Measurements from ENCODE around the gene XRCC1.
A peak's percentile ranks its signal among the peaks of the same experiment; 100 is the strongest.
"Not testable (repeated sequence)": the region's sequence is repeated elsewhere in the genome, so short reads cannot be mapped to it uniquely, and the experiment has no call there.

Gene XRCC1, protein sequence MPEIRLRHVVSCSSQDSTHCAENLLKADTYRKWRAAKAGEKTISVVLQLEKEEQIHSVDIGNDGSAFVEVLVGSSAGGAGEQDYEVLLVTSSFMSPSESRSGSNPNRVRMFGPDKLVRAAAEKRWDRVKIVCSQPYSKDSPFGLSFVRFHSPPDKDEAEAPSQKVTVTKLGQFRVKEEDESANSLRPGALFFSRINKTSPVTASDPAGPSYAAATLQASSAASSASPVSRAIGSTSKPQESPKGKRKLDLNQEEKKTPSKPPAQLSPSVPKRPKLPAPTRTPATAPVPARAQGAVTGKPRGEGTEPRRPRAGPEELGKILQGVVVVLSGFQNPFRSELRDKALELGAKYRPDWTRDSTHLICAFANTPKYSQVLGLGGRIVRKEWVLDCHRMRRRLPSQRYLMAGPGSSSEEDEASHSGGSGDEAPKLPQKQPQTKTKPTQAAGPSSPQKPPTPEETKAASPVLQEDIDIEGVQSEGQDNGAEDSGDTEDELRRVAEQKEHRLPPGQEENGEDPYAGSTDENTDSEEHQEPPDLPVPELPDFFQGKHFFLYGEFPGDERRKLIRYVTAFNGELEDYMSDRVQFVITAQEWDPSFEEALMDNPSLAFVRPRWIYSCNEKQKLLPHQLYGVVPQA

DNA sequence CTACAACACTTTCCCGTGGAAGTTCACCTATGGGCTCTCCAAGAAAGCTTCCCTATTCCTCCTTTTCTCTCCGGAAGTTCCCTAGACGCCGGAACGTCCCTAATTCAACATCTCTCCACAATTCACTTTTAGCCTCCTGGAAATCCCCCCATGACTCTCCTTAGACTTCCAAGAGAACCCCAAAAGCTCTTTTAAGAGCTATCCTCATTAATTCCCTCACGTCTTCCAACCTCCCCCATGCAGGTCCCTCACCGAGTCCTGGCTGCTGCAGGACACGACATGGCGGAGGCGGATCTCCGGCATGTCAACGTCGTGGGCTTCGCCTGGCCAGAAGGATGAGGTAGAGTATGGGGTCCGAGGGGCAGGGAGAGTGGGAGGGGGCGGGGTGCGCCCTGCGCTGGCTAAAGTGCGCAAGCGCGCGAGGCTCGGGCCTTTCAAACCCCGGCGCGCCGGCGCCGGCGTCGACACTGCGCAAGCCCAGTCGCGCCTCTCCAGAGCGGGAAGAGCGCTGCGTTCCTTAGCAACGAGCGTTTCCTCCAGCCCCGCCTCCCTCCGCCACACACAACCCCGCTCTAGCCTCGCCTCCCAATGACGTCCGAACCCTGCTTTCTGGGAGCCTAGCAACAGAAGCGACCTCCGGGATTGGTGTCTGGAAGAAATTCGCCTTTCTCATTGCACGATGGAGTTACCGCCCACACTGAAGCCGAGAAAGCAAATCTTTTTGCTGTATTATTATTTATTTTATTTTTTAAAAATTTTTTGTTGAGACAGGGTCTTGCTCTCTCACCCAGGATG, at the start of gene XRCC1, which contains the start of gene PINLYP:
XRCC1 (minus strand) TSS at position 372 of the 795 bp plus-strand sequence; CDS start at position 303, 69 bp downstream.
PINLYP (plus strand) TSS at position 646 of the 795 bp plus-strand sequence. CDS start 1,391 bp downstream, outside the sequence.
- peak; percentile 99 for DNase-seq

DNA sequence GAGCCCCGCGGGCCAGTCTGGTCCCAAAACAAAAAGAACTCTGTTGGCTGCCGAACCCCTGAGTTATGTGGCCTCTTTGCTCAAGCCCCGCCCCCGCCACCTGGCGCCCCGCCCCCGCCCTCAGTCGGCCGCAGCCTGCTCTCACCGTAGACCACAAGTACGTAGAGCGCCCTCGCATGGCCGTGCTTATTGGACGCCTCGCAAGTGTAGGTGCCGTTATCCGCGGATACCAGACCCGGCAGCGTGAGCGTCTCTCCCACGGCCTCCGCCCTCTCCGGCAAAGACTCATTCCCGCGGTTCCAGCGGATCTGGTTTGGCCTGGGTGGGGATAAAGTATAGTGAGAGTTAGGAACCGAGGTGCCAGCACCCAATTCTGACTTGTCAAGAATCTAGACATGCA, 49.6 kb upstream of the XRCC1 start:
- DNase-seq, result peak; percentile 86

DNA sequence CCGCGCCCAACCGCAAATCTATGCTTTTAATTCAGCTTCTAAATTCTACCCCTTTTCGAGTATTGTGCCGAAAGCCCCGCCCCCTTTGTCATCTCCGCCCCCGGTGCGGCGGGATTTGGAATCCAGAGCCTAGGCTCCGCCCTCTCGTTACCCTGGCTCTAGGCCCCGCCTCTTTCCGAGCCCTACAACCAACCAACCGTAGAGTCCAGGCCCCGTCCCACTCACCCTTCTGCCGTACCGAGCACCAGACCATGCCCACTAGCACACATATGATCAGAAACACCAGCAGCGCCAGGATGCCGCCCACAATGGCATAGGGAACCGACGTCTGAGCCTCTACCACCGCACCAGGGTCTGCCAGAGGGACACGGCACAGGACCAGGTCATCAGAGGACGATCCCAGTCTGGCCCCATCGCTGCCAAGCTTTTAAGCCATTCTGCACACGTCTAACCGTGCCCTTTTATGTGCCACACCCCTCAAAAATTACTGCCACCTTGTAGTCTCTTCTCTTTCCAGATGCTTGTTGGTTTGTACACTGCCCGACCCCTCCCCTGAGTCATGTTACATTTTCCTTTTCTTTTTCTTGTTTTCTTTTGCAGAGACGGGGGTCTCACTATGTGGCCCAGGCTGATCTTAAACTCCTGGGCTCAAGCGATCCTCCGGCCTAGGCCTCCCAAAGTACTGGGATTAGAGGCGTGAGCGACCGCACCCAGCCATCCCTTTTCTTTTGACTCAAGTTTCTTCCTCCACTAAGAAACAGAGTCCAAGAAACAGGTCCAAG, 48.8 kb upstream of the XRCC1 start:
- no peak for DNase-seq

DNA sequence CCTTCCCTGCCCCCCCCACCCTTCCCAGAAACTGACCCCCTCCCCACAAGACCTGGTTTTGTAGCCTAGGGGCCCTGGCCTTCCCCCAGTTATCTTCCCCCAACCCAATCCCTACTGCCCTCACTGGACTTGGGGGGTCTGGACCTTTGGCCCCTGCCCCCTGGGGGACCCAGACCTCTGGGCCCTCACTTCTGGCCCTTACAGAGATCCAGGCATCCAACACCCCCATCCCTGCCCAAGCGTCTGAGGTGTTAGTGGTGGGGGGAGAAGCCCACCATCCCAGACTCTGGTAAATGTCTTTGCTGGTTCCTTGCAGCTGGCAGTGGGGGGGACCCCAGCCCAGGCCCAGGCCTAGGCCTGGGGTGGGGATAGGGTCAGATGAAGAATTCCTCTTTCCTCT, 47.6 kb upstream of the XRCC1 start:
- no peak for DNase-seq

DNA sequence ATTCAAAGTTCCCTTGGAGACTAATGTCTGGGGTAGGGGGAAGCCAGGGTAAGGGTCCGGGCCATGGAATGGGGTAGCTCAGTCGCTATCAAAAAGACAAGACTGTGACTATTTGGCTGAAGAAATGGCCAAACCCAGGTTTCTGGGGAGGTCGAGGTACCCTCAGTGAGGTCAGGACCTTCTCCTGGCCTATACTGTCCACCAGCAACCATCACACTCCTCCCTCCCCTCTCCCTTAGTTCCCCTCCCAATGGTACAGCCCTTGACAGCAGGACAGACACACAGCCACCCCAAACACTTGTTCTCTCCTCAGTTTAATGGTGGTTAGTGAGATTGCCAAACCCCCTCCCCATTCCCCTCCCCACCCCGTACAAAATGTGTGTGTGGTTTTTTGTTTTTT, 46.7 kb upstream of the XRCC1 start:
- DNase-seq, result no peak

DNA sequence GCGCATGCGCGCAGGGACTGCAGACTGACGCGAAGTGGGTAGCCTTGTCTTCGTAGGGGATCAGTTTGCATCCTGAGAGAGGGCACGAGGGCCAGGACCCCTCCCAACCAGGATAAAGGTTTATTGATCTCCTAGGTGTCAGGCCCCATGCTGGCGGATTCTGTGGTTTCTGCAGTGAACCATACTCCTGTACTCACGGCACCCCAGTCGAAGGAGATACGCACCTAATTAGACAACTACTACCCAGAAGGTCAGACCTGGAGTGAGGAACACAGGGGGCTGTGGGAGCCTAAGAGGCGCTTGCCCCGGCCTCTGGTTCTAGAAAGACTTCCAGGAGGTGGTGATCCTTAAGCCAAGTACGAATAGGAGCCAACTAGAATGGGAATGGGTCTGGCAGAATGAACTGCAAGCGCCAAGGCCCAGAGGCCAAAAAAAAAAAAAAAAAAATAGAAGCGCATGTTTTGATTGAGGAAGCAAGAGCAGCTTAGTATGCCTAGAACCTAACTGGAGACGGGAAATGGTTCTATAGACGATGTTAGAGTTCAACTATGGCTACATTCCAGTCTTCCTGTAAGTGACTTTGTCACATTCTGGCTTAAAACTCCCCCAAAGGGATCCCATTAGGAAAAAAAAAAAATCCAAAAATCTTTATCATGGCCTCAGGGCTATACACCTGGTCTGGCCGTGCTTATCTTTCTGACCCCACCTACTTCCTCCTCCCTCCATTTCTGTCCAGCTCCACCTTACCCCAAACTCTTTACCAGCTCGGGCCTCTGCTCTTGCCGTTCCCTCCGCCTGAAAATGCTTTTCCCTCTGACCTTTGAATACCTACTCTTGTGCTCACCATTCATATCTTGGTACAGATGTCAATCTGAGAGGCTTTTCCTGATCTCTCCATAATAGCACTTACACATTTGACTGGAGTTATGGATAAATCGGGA, 45.0 kb upstream of the XRCC1 start:
- peak; percentile 85 for DNase-seq

DNA sequence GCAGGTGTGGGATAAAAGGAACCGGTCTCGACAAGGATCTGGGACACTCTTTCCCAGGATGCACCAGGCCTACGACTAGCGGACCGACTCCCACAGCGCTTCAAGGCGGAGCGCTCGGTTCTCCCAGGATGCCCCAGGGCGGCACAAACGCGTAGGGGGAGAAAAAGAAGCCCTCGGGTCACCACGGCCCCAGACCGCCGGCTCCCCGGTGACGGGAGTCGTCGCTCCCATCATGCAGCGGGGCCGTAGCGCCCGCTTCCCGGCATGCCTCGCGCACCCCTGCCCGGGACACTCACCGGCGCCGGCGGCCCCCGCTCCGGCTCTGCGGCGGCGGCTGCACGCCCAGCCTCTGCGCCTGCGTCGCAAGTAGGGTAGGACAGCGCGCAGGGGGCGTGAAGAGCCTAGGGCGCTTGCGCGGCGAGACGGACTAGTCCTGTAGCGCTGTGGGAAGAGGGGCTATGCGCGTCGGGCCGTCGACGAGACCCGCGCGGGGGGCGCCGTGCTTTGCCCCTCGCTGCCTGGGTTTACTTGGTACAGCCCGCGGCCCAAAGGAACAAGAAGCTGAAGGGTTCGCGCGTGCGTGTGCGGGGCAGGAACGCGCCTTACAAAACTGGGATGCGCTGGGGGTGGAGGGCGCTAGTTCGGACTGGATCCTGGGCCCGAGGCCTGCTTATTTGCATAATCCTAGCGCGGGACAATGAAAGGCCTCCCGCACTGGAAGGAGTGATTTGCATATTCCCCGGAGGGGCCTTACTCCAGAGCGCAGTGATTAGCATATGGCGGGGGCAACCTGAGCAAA, 44.1 kb upstream of the XRCC1 start, which contains the start of gene ZNF428:
ZNF428 (minus strand) TSS at position 368 of the 799 bp plus-strand sequence. CDS start 5,325 bp downstream, outside the sequence.
- peak; percentile 90 for DNase-seq

DNA sequence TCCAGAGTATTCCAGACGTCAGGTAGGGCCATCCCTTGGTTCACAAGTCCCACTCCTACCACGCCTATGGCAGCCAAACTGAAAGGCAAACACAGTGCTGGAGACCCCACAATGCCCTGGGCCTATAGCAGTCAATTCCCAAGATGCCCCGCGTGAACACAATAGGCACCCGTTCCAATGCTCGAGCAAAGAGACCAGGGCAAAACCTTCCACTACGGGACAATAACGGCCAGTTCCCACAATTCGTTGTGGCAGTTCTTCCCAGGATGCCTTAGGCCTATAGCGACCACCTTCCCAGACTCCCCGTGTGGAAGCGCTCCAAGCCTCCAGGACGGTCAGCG, 43.6 kb upstream of the XRCC1 start:
- peak; percentile 36 for DNase-seq

DNA sequence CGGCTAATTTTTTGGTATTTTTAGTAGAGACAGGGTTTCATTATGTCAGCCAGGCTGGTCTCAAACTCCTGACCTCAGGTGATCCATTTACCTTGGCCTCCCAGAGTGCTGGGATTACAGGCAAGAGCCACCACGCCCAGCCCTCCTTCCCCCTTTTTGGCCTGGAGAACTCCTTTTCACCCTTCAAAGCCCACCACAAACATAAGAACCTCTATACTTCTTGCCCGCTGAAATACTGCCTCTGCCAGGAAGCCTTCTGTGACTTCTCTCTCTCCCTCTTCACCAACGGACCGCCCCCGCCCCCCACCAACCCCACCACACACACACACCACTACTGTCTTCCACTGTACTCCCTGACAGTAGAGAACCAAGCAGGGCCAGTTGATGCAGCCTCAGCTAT, 41.6 kb upstream of the XRCC1 start:
- no peak for DNase-seq

DNA sequence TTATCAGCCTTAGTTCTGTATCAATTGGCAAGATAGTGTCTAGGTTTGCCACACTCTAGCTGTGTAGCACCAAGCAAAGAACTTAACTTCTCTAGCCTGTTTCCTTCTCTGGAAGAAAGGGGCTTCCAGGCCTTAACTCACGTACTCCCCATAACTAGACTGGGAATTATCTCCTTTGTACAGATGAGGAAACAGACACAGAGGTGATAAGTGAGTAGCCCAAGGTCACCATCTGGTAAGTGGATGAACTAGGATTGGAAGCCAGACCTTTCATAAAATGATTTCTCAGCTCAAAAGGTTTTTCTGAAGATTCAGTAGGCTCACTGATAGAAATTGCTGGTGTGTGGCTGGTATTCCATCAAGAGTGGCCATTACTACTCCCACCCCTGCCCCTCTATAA, 41.0 kb upstream of the XRCC1 start:
- no peak for DNase-seq

DNA sequence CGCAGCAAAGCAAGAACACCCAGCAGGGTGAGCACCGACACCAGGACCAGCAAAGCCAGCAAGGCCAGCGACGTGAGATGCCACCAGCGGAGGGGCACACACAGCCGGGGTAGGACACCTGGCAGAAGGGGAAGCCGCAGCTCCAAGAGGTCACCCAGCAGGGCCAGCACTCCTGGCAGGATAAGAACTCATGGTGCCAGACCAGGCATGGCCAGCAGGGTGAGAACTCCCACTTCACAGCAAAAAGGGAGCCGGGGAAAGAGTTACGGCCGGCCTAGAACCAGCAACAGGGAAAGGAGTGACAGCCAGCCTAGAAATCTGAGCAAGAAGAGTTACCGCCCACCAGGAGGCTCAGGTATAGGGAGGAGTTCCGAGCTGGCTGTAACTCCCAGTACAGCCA, 37.0 kb upstream of the XRCC1 start:
- DNase-seq, result no peak

DNA sequence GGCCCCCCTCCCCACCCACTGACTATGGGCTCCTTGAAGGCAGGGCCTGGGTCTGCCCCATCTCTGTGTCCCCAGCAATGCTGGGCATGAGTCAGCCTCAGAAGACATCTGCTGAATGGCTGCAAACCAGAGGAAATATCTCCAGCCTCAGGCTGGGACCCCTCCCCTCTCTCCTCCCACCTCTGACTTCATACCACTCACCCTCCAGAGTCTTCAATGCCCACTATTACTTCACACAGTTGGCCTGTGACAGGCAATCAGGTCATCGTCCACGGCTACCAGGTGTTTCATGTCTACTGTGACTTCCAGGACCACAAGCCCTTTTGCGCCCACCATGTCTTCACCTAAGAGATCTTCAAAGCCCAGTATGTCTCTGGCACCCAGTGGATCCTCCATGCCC, 36.5 kb upstream of the XRCC1 start, which contains the start of gene SRRM5:
SRRM5 (plus strand) TSS at position 301 of the 400 bp plus-strand sequence; CDS start at position 335, 34 bp downstream.
- no peak for DNase-seq

DNA sequence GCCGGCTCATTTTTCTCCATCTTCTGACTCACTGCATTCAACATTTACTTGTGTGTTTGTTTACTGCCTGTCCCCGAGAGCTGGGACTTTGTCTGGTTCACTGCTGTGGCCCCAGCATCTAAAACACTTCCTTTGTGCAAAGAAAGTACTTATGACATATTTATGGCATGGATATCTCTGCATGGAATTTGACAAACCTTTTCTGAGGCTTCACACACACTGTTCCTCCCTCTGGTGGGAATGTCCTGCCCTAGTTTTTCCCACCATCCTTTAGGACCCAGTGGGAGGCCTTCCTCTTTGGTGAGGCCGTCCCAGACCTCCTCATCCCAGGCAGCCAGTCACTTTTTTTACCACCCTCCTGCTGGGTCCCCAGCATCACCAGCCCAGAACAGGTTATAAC, 35.2 kb upstream of the XRCC1 start:
- DNase-seq, result no peak

DNA sequence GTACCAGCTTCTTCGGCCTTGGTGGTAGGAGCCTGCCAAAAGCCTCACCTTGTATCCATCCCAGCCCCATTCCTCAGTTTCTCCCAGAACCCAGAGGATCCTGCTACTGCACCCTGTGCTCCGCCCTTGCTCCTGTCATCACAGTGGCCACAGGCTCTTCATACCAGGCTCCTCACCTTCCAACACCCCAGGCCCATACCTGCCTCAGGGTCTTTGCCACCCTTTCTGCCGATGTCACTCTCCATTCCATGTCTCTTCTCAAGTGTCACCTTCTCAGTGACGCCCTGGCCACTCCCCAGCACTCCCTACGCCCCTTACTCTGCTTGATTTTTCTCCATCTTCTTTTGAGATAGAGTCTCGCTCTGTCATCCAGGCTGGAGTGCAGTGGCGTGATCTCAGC, 34.5 kb upstream of the XRCC1 start:
- DNase-seq, result no peak

DNA sequence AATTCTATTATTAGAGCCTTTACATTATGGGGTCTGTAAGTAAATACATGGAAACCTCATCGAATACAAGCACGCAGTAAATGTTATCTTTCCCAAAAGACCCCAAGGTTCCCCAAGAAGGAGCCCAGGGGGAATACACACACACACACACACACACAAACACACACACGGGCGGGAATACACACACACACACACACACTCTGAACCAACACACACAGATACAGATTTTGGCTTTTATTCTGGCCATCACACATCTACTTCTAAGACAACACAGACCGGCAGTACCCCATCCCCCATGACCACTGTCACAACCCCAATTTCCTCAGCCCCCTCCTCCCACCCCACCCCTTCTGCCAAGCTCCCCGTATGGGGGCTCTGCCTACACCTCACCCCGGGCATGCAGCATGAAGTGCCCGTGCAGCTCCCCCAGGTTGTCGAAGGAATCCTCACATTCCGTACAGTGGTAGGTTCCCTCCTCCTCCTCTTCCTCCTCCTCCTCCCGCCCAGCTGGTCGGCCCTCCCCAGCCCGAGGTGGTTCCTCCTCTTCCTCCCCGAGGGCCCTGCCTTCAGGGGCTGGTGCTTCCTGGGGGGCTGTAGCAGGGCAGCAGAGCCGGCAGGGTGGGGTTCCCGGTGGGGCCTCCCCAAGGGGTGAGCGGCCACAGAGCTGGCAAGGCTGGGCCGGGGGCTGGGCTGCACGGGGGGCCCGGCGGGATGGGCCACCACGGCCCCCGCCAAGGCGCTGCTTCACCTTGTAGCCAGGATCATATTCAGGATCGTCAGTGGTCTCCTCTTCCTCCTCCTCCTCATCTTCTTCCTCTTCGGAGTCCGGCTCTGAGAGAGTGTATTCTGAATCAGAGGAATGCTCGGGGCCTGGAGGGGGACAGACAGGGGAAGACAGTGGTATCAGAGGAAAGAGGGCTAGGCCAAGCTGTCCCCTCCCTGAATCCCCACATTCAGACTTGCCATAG, 32.2 kb upstream of the XRCC1 start:
- DNase-seq, result no peak

DNA sequence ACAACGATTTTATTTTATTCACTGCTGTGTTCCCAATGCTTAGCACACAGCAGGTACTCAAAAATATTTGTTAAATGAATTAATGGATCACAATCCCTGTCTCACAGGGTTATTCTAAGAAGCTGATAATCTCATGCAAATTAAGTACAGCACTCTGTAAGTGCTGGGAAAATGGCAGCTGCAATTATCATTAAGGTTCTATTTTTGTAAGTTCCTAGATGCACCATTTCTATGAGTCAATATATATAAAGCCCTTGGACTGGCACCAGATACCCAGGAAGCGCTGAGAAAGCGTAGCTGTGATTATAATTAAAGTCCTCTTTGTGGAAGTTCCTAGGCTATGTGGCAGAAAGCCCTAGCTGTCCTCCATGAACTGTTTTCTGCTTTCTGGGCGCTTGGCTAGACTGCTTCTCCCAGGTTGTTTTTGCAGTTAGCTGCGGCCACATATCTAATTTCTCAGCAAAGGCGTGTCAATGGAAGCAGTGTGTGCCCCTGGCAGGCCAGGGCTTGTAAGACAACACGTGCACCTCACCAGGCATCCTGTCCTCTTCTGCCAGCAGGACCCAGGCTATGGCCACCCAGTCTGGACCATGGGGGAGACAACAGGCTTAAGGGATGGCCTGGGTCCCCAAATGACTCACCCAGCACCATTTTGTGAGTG, 31.4 kb upstream of the XRCC1 start:
- no peak for DNase-seq

DNA sequence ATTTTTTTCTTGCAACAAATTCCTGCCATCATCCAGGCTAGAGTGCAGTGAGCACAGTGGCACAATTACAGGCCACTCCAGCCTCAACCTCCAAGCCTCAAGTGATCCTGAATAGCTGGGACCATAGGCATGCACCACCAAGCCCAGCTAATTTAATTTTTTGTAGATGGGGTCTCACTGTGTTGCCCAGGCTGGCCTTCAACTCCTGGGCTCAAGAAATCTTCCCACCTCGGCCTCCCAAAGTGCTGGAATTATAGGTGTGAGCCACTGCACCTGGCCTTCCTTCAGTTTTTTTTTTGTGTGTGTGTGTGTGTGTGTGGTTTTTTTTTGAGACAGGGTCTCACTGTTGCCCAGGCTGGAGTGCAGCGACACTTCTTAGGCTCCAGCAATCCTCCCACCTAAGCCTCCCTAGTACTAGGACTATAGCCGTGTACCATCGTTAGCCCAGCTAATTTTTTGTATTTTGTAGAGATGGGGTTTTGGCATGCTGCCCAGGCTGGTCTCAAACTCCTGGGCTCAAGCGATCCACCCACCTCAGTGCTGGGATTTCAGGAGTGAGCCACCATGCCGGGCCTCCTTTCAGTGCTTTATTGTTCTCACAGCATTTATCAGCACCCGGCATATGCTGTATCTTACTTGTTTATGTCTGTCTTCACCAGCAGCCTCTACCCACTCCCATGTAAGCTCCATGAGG, 30.7 kb upstream of the XRCC1 start:
- DNase-seq, result no peak

DNA sequence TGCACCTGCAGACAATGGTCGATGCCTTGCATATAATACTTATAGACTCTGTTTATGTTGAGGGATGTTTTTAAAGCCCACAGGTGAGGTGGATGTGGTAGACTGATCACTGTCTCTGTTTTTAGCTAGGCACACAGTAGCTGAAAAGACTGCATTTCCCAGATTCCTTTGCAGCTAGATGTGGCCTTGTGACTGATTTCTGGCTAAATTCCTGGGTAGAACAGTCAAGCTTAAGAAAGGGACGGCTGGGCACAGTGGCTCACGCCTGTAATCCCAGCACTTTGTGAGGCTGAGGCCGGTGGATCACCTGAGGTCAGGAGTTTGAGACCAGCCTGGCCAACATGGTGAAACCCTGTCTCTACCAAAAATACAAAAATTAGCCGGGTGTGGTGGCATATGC, 25.0 kb upstream of the XRCC1 start:
- DNase-seq, result not testable (repeated sequence)

All from CD4-positive, alpha-beta T cell treated with Interferon gamma for 1 hour (primary cell).